ENCODE data around the gene PRKN.

The PRKN gene

GRCh38 chr6:161618831-161619454 is 1108.6 kb downstream of the PRKN start:
- Histone ChIP-seq H2AFZ (ENCODE audit: low read depth) (no peak overlapping the region), H3K4me3 (IDR thresholded peaks at IDR 0.05; ENCODE audit: insufficient read depth, low read depth, low read length) (no peak overlapping the region)

GRCh38 chr6:161613711-161614110 is 1113.9 kb downstream of the PRKN start:
- Histone ChIP-seq H2AFZ (ENCODE audit: low read depth) (no peak overlapping the region), H3K4me3 (IDR thresholded peaks at IDR 0.05; ENCODE audit: insufficient read depth, low read depth, low read length) (no peak overlapping the region), H3K4me1 (ENCODE audit: low read depth, poor library complexity, severe bottlenecking) (no peaks in the 10 kb centered on the region), H3K27ac (no peak overlapping the region), H4K20me1 (ENCODE audit: insufficient read depth) (no peaks in the 10 kb centered on the region), H3K79me2 (ENCODE audit: insufficient read depth, low read depth) (no peaks in the 10 kb centered on the region), H3K27me3 (ENCODE audit: insufficient read depth, low read depth) (no peaks in the 10 kb centered on the region), H3K9ac (no peak overlapping the region), H3K4me2 (no peak overlapping the region), H3K36me3 (ENCODE audit: insufficient read depth) (no peaks in the 10 kb centered on the region)
- no peak for TF ChIP-seq CTCF (conservative IDR thresholded peaks at IDR 0.05; ENCODE audit: low read depth, low read length)

More at GRCh38 chr6:161618831-161619454, 1108.6 kb downstream of the PRKN start:
- TF ChIP-seq CTCF (conservative IDR thresholded peaks at IDR 0.05; ENCODE audit: low read depth, low read length): no peak; the same call in 1 of the 2 replicates
- H3K27me3 ChIP-seq (ENCODE audit: insufficient read depth, low read depth): no peaks in the 10 kb centered on the region
- no peaks in the 10 kb centered on the region for H3K4me1 ChIP-seq (ENCODE audit: low read depth, poor library complexity, severe bottlenecking)
- H3K79me2 ChIP-seq (ENCODE audit: insufficient read depth, low read depth): no peaks in the 10 kb centered on the region
- H3K4me2 ChIP-seq: no peak overlapping the region
- no peaks in the 10 kb centered on the region for H4K20me1 ChIP-seq (ENCODE audit: insufficient read depth)
- no peak overlapping the region for H3K9ac ChIP-seq
- no peak overlapping the region for H3K27ac ChIP-seq
- no peaks in the 10 kb centered on the region for H3K36me3 ChIP-seq (ENCODE audit: insufficient read depth)

- H3K4me3 ChIP-seq (IDR thresholded peaks at IDR 0.05; ENCODE audit: insufficient read depth, low read depth, low read length): no peak overlapping the region
- no peaks in the 10 kb centered on the region for H3K36me3 ChIP-seq (ENCODE audit: insufficient read depth)
- no peak overlapping the region for H3K4me2 ChIP-seq
- no peaks in the 10 kb centered on the region for H3K4me1 ChIP-seq (ENCODE audit: low read depth, poor library complexity, severe bottlenecking)
- no peak overlapping the region for H3K9ac ChIP-seq
- H3K79me2 ChIP-seq (ENCODE audit: insufficient read depth, low read depth): no peaks in the 10 kb centered on the region
- H3K27me3 ChIP-seq (ENCODE audit: insufficient read depth, low read depth): no peaks in the 10 kb centered on the region
- no peaks in the 10 kb centered on the region for H4K20me1 ChIP-seq (ENCODE audit: insufficient read depth)
- TF ChIP-seq CTCF (conservative IDR thresholded peaks at IDR 0.05; ENCODE audit: low read depth, low read length): no peak
- H2AFZ ChIP-seq (ENCODE audit: low read depth): no peak overlapping the region
- no peak overlapping the region for H3K27ac ChIP-seq
Observed at GRCh38 chr6:161608771-161609170, 1118.8 kb downstream of the PRKN start.

GRCh38 chr6:161607696-161608297 is 1119.8 kb downstream of the PRKN start:
- Histone ChIP-seq H3K27me3 (ENCODE audit: insufficient read depth, low read depth) (no peaks in the 10 kb centered on the region), H4K20me1 (ENCODE audit: insufficient read depth) (no peaks in the 10 kb centered on the region), H3K4me1 (ENCODE audit: low read depth, poor library complexity, severe bottlenecking) (no peaks in the 10 kb centered on the region), H2AFZ (ENCODE audit: low read depth) (no peak overlapping the region), H3K4me3 (IDR thresholded peaks at IDR 0.05; ENCODE audit: insufficient read depth, low read depth, low read length) (no peak overlapping the region), H3K4me2 (no peak overlapping the region), H3K36me3 (ENCODE audit: insufficient read depth) (no peaks in the 10 kb centered on the region), H3K9ac (no peak overlapping the region), H3K27ac (no peak overlapping the region), H3K79me2 (ENCODE audit: insufficient read depth, low read depth) (no peaks in the 10 kb centered on the region)
- TF ChIP-seq CTCF (conservative IDR thresholded peaks at IDR 0.05; ENCODE audit: low read depth, low read length): no peak
